Measurements from ENCODE around the gene MFAP3L.

The MFAP3L gene

GRCh38 chr4:170003071-170004070, 22.8 kb downstream of the MFAP3L start:
- TF ChIP-seq CTCF (IDR thresholded peaks at IDR 0.05; ENCODE audit: unreplicated experiment in 3 of 3), result no peak
- H3K27me3 Mint-ChIP-seq (ENCODE audit: low read depth), result peaks cover 3% of the 10 kb centered on the region
- H3K4me3 Mint-ChIP-seq, result no peak overlapping the region
- no peak overlapping the region for H3K27ac Mint-ChIP-seq
- H3K36me3 Mint-ChIP-seq (ENCODE audit: low read depth), result no peaks in the 10 kb centered on the region
- no peaks in the 10 kb centered on the region for H3K9me3 Mint-ChIP-seq
- H3K4me1 Mint-ChIP-seq, result peaks cover 17% of the 10 kb centered on the region

- Mint-ChIP-seq H3K4me3 (no peak overlapping the region), H3K27me3 (ENCODE audit: low read depth) (peaks cover 7% of the 10 kb centered on the region), H3K4me1 (peaks cover 22% of the 10 kb centered on the region), H3K36me3 (ENCODE audit: low read depth) (no peaks in the 10 kb centered on the region), H3K9me3 (no peaks in the 10 kb centered on the region), H3K27ac (peak overlapping the region in 1 of 3 experiments; percentile 38)
- no peak for TF ChIP-seq CTCF (IDR thresholded peaks at IDR 0.05; ENCODE audit: unreplicated experiment in 3 of 3)
These were observed 24.4 kb downstream of the MFAP3L start for GRCh38 chr4:170001745-170002267.

DNA sequence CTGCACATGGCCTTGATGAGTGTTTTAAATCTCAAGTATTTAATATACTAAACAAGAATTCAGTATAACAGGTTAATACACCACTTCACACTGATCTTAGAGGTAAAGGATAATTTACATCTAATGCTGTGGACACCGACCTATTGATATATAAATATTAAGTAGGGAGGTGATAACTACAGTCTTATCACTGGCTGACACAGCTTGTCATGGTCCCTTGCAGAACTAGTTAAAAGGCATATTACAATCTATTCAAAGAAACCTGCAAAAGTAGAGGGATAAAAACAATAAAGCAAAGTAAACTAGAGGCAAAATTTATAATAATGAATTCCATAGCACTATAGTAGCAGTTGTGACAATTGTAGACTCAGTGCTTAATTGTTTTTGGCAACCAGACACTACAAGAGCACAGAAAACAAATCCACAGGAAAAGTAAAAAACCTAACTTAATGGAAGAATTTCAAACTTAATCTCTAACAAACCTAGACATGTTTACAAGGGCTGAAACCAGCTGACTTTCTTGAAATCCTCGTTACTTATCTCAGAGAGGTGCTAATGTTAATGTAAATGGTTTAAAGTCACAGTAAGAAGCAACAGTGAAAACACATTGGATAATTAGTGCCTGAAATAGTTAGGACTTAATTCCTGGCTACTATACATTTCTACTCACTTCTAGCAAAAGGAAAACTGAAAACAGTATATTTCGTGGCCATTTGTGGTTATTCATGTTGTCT, 25.0 kb downstream of the MFAP3L start:
- no peak overlapping the region for H3K4me3 Mint-ChIP-seq
- H3K36me3 Mint-ChIP-seq (ENCODE audit: low read depth), result no peaks in the 10 kb centered on the region
- peak overlapping the region in 1 of 3 experiments; percentile 38 for H3K27ac Mint-ChIP-seq
- no peaks in the 10 kb centered on the region for H3K9me3 Mint-ChIP-seq
- peaks cover 22% of the 10 kb centered on the region for H3K4me1 Mint-ChIP-seq
- H3K27me3 Mint-ChIP-seq (ENCODE audit: low read depth), result peaks cover 7% of the 10 kb centered on the region
- TF ChIP-seq CTCF (IDR thresholded peaks at IDR 0.05; ENCODE audit: unreplicated experiment in 3 of 3), result no peak

DNA sequence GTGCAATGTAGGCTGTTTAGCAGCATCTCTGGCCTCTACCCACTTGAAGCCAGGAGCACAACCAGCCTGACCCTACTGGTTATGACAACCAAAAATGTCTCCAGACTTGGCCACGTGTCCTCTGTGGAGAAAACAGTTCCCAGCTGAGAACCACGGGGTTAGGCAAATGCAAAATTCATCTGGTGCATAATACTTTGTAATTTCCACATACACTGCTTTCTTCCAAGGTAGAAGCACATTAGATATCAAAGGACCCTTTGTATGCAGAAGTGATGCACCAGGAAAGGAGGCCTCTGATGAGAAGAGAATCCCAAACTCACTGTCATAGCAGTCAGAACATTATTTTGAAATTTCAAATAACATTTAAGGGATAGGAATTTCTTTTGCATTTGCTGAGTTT, 26.3 kb downstream of the MFAP3L start:
- peaks cover 10% of the 10 kb centered on the region for H3K27me3 Mint-ChIP-seq (ENCODE audit: low read depth)
- H3K4me3 Mint-ChIP-seq, result no peak overlapping the region
- H3K27ac Mint-ChIP-seq, result no peak overlapping the region
- peaks cover 16% of the 10 kb centered on the region for H3K4me1 Mint-ChIP-seq
- H3K9me3 Mint-ChIP-seq, result no peaks in the 10 kb centered on the region
- no peak for TF ChIP-seq CTCF (IDR thresholded peaks at IDR 0.05; ENCODE audit: unreplicated experiment in 3 of 3)
- no peaks in the 10 kb centered on the region for H3K36me3 Mint-ChIP-seq (ENCODE audit: low read depth)

GRCh38 chr4:169998981-169999380, 27.2 kb downstream of the MFAP3L start:
- Mint-ChIP-seq H3K4me3 (no peak overlapping the region), H3K9me3 (no peaks in the 10 kb centered on the region), H3K27ac (no peak overlapping the region), H3K27me3 (ENCODE audit: low read depth) (peaks cover 10% of the 10 kb centered on the region), H3K4me1 (peaks cover 8% of the 10 kb centered on the region), H3K36me3 (ENCODE audit: low read depth) (no peaks in the 10 kb centered on the region)
- TF ChIP-seq CTCF (IDR thresholded peaks at IDR 0.05; ENCODE audit: unreplicated experiment in 3 of 3), result no peak
